Ectodermal cell (in vitro differentiated cells): ENCODE data around the gene OTX2.

Experiments used
- H3K27ac ChIP-seq: 2 replicates; pipeline ENCODE4 v1.7.0; 2013; ENCODE audit warnings: mild to moderate bottlenecking, low read depth, low read length; ENCODE audit not compliant: insufficient read depth, poor library complexity, severe bottlenecking
- H3K27me3 ChIP-seq: 2 replicates; pipeline ENCODE4 v1.7.0; 2013; ENCODE audit warnings: mild to moderate bottlenecking, low read length; ENCODE audit not compliant: insufficient read depth, control insufficient read depth, poor library complexity, severe bottlenecking
- H3K36me3 ChIP-seq: one replicate; pipeline ENCODE4 v1.7.0; 2013; ENCODE audit warnings: low read length; ENCODE audit not compliant: control insufficient read depth, insufficient read depth
- H3K4me1 ChIP-seq: one replicate; pipeline ENCODE4 v1.7.0; 2013; ENCODE audit warnings: low read length; ENCODE audit not compliant: control insufficient read depth, insufficient read depth
- H3K4me3 ChIP-seq: 2 replicates; pipeline ENCODE4 v1.7.0; 2013; ENCODE audit warnings: low read depth, low read length, control low read depth; ENCODE audit not compliant: insufficient read depth
- H3K9me3 ChIP-seq: 2 replicates; pipeline ENCODE4 v1.7.0; 2013; ENCODE audit warnings: mild to moderate bottlenecking, low read length, moderate library complexity; ENCODE audit not compliant: control insufficient read depth
- WGBS, 2 experiments: methylation state at CpG; one replicate each; pipeline ENCODE4 v1.1.7; 2013; ENCODE audit warnings: missing lambda C conversion rate in 2 of 2; 5-methylcytosine and 5-hydroxymethylcytosine counted together

OTX2 gene

GRCh38 chr14:56759633-56760032 lies 50.6 kb downstream of the OTX2 start:
- H3K9me3 ChIP-seq = no peaks in the 10 kb centered on the region
- WGBS, 2 experiments = 93 to 100% methylated on average over 1 to 2 of the region's 2 CpGs
- no peak overlapping the region for H3K4me3 ChIP-seq
- no peaks in the 10 kb centered on the region for H3K36me3 ChIP-seq
- H3K27me3 ChIP-seq = no peaks in the 10 kb centered on the region
- no peaks in the 10 kb centered on the region for H3K4me1 ChIP-seq
- no peak overlapping the region for H3K27ac ChIP-seq

GRCh38 chr14:56759094-56759493 lies 51.2 kb downstream of the OTX2 start:
- H3K36me3 ChIP-seq = no peaks in the 10 kb centered on the region
- no peak overlapping the region for H3K27ac ChIP-seq
- H3K27me3 ChIP-seq = no peaks in the 10 kb centered on the region
- 81 to 87% methylated on average over 4 to 5 of the region's 5 CpGs for WGBS, 2 experiments
- H3K4me3 ChIP-seq = no peak overlapping the region
- no peaks in the 10 kb centered on the region for H3K4me1 ChIP-seq
- no peaks in the 10 kb centered on the region for H3K9me3 ChIP-seq

GRCh38 chr14:56754921-56755320 lies 55.4 kb downstream of the OTX2 start:
- Histone ChIP-seq H3K36me3 (no peaks in the 10 kb centered on the region), H3K4me3 (no peak overlapping the region), H3K4me1 (no peaks in the 10 kb centered on the region), H3K27ac (no peak overlapping the region), H3K27me3 (no peaks in the 10 kb centered on the region), H3K9me3 (no peaks in the 10 kb centered on the region)
- WGBS, 2 experiments = 91 to 92% methylated on average over 3 of the region's 3 CpGs

- H3K9me3 ChIP-seq = no peaks in the 10 kb centered on the region
- H3K36me3 ChIP-seq = no peaks in the 10 kb centered on the region
- WGBS, 2 experiments = 93 to 100% methylated on average over 2 to 3 of the region's 3 CpGs
- no peak overlapping the region for H3K27ac ChIP-seq
- H3K27me3 ChIP-seq = no peaks in the 10 kb centered on the region
- H3K4me3 ChIP-seq = no peak overlapping the region
- no peaks in the 10 kb centered on the region for H3K4me1 ChIP-seq
Observed at GRCh38 chr14:56753396-56753795, 56.9 kb downstream of the OTX2 start.

- no peaks in the 10 kb centered on the region for H3K4me1 ChIP-seq
- 88 to 92% methylated on average over 7 of the region's 7 CpGs for WGBS, 2 experiments
- H3K27me3 ChIP-seq = no peaks in the 10 kb centered on the region
- H3K36me3 ChIP-seq = no peaks in the 10 kb centered on the region
- no peaks in the 10 kb centered on the region for H3K9me3 ChIP-seq
- no peak overlapping the region for H3K4me3 ChIP-seq
- H3K27ac ChIP-seq = no peak overlapping the region
Observed at GRCh38 chr14:56752428-56752827, 57.9 kb downstream of the OTX2 start.

- H3K27me3 ChIP-seq = no peaks in the 10 kb centered on the region
- no peak overlapping the region for H3K4me3 ChIP-seq
- no peaks in the 10 kb centered on the region for H3K36me3 ChIP-seq
- 55 to 70% methylated on average over 1 to 2 of the region's 2 CpGs for WGBS, 2 experiments
- H3K4me1 ChIP-seq = no peaks in the 10 kb centered on the region
- H3K9me3 ChIP-seq = no peaks in the 10 kb centered on the region
- no peak overlapping the region for H3K27ac ChIP-seq
Observed at GRCh38 chr14:56751471-56751870, 58.8 kb downstream of the OTX2 start.
